Activated T-cell treated with anti-CD3 and anti-CD28 coated beads for 24 hours (primary cell): ENCODE results near the gene RAP2C.
"Not testable (repeated sequence)": the region's sequence is repeated elsewhere in the genome, so short reads cannot be mapped to it uniquely, and the experiment has no call there.

ENCODE experiments used
- DNase-seq: peaks from one replicate; pipeline ENCODE4 v3.0.0-alpha.2; 2020; ENCODE audit warnings: low read depth

RAP2C gene

GRCh38 chrX:132199941-132200340 is 19.3 kb downstream of the RAP2C start:
- no peak for DNase-seq

DNA sequence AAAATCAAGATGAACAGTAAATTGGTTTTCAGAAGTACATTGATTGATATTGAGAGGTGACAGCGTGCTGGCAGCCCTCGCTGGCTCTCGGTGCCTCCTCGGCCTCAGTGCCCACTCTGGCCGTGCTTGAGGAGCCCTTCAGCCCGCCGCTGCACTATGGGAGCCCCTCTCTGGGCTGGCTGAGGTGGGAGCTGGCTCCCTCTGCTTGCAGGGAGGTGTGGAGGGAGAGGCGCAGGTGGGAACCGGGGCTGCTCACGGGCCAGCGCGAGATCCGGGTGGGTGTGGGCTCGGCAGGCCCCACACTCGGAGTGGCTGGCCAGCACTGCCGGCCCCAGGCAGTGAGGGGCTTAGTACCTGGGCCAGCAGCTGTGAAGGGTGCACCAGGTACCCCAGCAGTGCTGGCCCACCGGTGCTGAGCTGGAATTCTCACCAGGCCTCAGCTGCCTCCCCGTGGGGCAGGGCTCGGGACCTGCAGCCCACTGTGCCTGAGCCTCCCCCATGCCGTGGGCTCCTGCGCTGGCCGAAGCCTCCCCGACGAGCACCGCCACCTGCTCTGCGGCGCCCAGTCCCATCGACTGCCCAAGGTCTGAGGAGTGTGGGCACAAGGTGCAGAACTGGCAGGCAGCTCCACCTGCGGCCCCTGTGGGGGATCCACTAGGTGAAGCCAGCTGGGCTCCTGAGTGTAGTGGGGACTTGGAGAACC is 25.2 kb downstream of the RAP2C start:
- DNase-seq = no peak

DNA sequence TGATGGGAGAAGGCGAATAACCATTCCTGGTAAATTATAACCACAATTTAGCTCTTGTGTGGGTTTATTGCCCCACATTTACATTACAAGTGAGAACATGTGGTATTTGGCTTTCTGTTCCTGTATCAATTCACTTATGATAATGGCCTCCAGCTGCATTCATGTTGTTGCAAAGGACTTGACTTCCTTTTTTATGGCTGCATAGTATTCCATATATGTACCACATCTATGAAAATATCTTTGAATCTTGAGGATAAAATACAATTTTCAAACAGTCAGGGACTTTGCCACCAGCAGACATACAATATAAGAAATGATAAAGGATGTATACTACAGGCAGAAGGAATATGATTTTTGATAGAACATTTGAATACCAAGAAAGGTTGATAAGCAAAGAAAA is 27.3 kb downstream of the RAP2C start:
- no peak for DNase-seq

DNA sequence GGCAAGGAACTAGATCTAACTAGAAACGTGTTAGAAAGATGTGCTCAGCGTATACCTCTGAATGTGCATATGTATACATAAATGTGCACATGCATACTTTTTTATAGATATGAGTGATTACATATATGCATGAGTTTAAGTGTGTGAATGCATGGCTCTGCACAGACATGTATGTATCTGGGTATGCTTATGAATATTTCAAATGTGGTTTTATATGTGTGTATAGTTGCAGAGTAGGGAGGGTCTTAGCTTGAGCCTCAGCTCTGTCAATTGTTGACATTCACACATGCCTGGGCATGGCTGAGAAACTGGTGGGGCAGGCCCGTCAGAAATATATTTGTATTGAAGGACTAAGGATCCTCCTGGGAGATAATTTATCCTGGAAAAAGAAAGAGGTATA is 31.1 kb downstream of the RAP2C start:
- DNase-seq = no peak

- DNase-seq = no peak
These were observed 31.8 kb downstream of the RAP2C start for GRCh38 chrX:132187451-132187850.

DNA sequence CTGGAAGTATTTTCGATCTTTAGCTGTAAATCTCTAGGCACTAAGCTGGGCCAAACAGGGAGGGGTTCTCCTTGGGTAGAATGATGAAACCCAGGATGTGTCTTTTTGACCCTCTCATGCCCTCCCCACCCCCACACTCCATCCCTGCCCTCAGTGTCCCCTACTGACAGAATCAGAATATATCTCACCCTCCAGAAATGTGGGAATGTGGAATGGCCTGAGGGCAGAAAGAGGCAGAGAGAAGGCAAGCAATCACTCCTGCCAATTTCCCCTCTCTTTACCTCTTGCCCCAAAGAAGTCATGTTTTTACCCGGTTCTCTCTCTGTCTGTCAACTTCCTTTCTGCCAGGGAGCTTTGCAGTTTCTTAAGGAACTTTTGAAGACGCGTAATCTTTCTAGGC is 34.4 kb downstream of the RAP2C start:
- DNase-seq = no peak

- DNase-seq = no peak
These were observed 37.9 kb downstream of the RAP2C start for GRCh38 chrX:132181364-132181763.

DNA sequence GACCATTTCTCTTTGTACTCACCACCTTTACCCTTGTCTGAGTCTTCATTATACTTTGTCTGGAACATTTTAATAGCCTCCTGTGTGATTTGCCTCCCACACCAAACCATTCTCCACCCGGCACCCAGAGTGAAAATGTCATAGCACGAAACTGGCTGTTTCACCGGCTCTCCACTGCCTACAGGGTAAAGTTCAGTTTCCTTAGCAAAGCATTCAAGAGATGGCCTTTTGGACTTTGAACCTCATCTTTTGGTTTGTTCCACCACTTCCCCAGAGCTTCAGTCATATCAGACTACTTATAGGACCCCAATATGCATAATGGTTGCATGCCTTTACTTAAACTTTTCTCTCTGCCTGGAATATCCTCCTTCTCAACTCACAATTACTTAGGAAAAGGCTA is 38.3 kb downstream of the RAP2C start:
- DNase-seq = no peak

- DNase-seq = no peak
These were observed 45.6 kb downstream of the RAP2C start for GRCh38 chrX:132173647-132174046.

GRCh38 chrX:132171881-132172280 is 47.4 kb downstream of the RAP2C start:
- DNase-seq = no peak

DNA sequence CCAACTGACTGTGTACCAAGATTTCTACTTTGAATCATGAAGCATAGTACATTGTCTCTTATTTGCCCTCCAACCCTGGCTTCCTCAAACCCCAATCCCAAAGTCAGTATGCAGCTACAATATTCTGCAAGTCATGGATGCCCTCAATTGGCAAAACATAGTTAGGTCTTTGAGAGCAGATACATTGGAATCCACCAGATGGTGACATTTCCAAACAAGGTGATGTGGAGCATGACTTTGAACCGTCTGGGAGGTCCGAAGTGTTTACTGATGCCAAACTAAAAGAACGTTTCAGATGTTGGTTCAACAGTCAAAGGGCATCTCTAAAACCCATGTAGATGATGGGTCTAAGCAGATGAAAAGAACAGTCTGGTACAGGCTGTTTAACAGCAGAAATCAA is 47.8 kb downstream of the RAP2C start:
- DNase-seq = no peak

DNA sequence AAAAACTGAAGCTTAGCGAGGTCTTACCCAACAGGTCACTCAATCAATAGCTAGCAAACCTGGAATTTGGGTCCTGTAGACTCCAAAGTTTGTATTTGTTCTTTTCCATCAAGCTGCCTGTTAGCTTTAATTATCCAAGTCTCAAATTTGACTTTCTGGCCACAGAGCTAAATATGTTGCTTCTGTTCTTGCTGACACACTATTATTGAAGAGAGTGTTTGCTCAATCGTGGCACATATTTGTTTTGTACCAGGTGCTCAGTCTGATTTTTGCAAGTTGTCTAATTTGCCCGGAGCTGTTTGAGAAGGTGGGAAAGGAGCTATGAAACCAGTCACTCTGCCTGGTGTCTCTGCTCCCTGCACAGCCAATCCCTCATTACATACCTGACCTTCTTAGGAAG is 49.7 kb downstream of the RAP2C start:
- no peak for DNase-seq

DNA sequence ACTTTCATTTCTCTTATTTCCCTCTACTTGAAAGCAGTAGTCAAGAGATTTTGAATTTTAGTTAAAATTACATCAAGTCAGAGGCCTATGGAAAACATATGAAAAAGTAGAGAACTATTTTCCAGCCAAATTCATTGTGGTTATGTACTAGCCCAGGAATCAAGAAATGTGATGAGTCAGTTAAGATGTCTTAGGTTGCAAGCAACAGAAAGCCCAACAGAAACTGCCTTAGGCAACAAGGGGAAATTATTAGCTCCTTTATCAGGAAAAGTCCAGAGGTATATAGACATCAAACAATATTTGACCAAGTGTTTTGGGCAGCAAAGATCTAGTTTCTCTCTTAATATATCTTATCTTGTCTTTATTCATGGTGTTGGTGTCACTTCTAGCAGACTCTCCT is 53.6 kb downstream of the RAP2C start:
- no peak for DNase-seq

- no peak for DNase-seq
These were observed 54.2 kb downstream of the RAP2C start for GRCh38 chrX:132165005-132165404.

DNA sequence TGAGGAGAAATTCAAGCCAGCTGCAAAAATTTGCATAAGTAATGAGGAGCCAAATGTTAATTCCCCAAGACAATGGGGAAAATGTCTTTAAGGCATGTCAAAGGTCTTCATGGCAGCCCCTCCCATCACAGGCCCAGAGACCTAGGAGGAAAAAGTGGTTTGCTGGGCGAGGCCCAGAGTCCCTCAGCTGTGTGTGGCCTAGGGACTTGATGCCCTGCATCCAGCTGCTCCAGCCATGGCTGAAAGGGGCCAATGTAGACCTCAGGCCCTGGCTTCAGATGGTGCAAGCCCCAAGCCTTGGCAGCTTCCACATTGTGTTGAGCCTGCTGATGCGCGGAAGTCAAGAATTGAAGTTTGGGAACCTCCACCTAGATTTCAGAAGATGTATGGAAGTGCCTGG is 56.2 kb downstream of the RAP2C start:
- not testable (repeated sequence) for DNase-seq

DNA sequence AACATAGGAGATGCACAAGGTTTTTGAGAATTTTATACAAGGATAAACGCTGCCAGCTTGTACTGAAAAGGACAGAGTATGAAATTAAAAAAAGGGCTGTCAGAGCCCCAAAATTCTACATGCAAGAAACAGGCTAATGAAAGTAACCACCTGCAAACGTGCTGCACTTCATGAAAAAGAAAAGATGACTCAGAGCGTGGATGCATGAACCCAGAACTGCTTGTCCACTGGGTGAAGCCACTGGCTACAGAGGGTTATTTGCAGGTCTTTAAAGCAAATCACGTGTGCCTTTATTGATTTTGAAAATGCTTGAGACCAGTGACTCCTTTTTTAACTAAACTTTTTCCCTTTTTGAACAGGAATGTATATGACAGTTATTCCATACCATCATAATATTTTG is 66.1 kb downstream of the RAP2C start:
- no peak for DNase-seq
